SK-N-MC (cell line): Measurements from ENCODE around the gene ATP8B1.
"Not testable (repeated sequence)": the region's sequence is repeated elsewhere in the genome, so short reads cannot be mapped to it uniquely, and the experiment has no call there.

ENCODE experiments used
- DNase-seq: peaks from one replicate; pipeline ENCODE4 v3.0.0-alpha.2; 2011; ENCODE audit warnings: low read depth, low spot score
- H3K27ac ChIP-seq: fragments of 200-600 bp; sonication (generic); 2 replicates; pipeline ENCODE4 v1.5.1; 2016; ENCODE audit warnings: mixed run types
- H3K36me3 ChIP-seq: fragments of 200-600 bp; sonication (generic); 2 replicates; pipeline ENCODE4 v1.6.1; 2017; ENCODE audit warnings: antibody characterized with exemption, low read length, mixed read lengths; ENCODE audit not compliant: insufficient read depth
- H3K4me3 ChIP-seq: fragments of 200-600 bp; sonication (generic); 2 replicates; pipeline ENCODE4 v1.5.1; 2016
- H3K9ac ChIP-seq: fragments of 200-600 bp; sonication (generic); 2 replicates; pipeline ENCODE4 v1.8.0; 2017; ENCODE audit warnings: mixed run types, mixed read lengths; ENCODE audit not compliant: insufficient read length
- H3K9me3 ChIP-seq: fragments of 200-600 bp; sonication (generic); 2 replicates; pipeline ENCODE4 v1.6.1; 2017; ENCODE audit warnings: low read depth, mild to moderate bottlenecking, antibody characterized with exemption, low read length, moderate library complexity, mixed read lengths
- EZH2 ChIP-seq: fragments of 200-600 bp; sonication (generic); IDR thresholded peaks from one replicate; pipeline ENCODE4 v1.6.1; 2017; ENCODE audit warnings: antibody characterized with exemption
- FOXP2 ChIP-seq: optimal IDR thresholded peaks from 2 replicates; pipeline ENCODE3; 2011; ENCODE audit warnings: mild to moderate bottlenecking, moderate library complexity; ENCODE audit not compliant: insufficient read depth; ENCODE audit errors: extremely low read length, control extremely low read depth
- POLR2AphosphoS5 ChIP-seq: IDR thresholded peaks from 2 replicates; pipeline ENCODE4 v1.6.1; 2012; ENCODE audit warnings: mild to moderate bottlenecking, low read depth, low read length, borderline replicate concordance

The ATP8B1 gene

DNA sequence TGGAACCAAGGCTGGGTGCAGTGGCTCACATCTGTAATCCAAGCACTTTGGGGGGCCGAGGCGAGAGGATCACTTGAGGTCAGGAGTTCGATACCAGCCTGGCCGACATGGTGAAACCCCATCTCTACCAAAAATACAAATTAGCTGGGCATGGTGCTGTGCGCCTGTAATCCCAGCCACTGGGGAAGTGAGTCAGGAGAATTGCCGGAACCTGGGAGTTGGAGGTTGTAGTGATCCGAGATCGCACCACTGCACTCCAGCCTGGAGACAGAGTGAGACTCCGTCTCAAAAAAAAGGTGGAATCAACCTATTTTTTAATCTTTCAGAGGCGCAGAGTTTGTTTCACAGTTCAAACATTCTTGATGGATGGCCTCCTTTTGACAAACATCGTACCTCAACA is 24.5 kb upstream of the ATP8B1 start:
- H3K9ac ChIP-seq = no peak overlapping the region
- H3K36me3 ChIP-seq = no peaks in the 10 kb centered on the region
- no peak overlapping the region for H3K27ac ChIP-seq
- TF ChIP-seq POLR2AphosphoS5 (no peak), FOXP2 (no peak), EZH2 (no peak)
- no peaks in the 10 kb centered on the region for H3K9me3 ChIP-seq
- DNase-seq = no peak
- no peak overlapping the region for H3K4me3 ChIP-seq

DNA sequence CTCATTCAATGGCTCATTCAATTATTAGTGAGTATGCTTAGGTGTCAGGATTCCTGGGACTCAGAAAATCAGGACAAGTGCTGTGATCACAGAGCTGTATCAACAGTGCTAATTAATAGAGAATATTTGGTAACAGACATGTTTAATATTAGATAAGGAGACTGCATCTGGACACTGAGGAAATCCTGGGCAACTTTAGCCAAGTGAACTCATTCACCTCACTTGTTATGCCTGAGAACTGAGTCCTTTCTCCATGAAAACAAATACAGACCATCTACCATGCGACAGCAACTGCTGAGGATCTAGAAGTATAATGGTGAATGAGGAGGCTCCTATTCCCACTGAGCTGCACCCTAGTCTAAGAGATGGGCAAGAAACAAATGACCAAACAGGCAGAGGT is 23.1 kb upstream of the ATP8B1 start:
- Histone ChIP-seq H3K27ac (no peak overlapping the region), H3K9ac (no peak overlapping the region), H3K36me3 (no peaks in the 10 kb centered on the region), H3K9me3 (no peaks in the 10 kb centered on the region), H3K4me3 (no peak overlapping the region)
- TF ChIP-seq FOXP2 (no peak), EZH2 (no peak), POLR2AphosphoS5 (no peak)
- no peak for DNase-seq

DNA sequence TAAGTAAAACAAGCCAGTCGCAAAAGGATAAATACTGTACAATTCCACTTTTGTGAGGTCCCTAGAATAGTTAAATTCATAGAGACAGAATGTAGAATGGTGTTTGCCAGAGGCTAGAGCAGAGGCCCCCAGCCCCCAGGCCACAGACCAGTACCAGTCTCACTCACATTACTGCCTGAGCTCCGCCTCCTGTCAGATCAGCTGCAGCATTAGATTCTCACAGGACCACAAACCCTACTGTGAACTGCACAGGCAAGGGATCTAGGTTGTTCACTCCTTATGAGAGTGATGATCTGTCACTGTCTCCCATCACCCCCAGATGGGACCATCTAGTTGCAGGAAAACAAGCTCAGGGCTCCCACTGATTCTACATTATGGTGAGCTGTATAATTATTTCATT is 17.5 kb upstream of the ATP8B1 start:
- not testable (repeated sequence) for H3K4me3 ChIP-seq, DNase-seq, H3K36me3 ChIP-seq, H3K9me3 ChIP-seq, H3K9ac ChIP-seq, H3K27ac ChIP-seq

DNA sequence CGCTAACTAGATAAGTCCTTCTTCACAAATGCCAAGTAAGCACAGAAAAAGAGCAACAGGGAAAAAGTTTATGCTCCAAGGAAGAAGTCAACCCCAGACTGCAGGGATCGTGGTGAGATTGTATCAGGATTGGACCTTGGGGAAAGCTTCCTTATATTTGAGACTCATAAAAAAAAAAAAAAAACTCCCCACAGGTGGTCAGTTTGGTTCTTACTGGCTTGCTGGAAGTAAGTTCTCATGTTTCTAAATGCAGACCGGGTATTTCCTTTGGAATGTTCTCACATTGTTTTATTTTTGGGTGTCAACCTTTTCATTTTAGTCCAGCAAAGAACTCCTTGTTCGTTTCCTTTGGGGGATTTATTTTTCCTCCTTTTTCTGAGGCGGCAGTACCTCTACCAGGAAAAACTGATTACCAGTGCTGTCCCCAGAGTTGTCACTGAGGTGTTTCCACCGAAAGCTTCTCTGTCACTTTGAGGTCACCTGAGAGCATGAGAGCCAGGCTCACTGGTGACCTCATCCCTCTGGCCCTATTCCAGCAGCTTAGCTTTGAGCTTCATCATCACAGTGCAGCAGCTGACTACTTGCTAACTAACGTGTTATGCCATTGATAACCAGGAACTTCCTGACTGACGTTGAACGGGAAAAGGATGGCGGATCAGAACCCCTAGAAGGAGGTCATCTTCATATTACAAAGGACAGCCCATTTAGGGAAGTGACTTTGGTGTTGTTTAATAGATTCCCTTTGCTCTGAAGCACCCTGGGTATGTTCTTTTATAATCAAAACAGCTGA is 16.8 kb upstream of the ATP8B1 start:
- no peak overlapping the region for H3K9ac ChIP-seq
- DNase-seq = no peak
- no peak overlapping the region for H3K4me3 ChIP-seq
- no peak for TF ChIP-seq POLR2AphosphoS5
- TF ChIP-seq FOXP2 = no peak
- TF ChIP-seq EZH2 = no peak
- H3K9me3 ChIP-seq = no peaks in the 10 kb centered on the region
- H3K36me3 ChIP-seq = no peaks in the 10 kb centered on the region
- no peak overlapping the region for H3K27ac ChIP-seq

GRCh38 chr18:57819119-57819518 is 16.0 kb upstream of the ATP8B1 start:
- TF ChIP-seq FOXP2 = no peak
- no peak for TF ChIP-seq EZH2
- no peak for TF ChIP-seq POLR2AphosphoS5
- H3K9ac ChIP-seq = no peak overlapping the region
- no peaks in the 10 kb centered on the region for H3K36me3 ChIP-seq
- no peak for DNase-seq
- no peak overlapping the region for H3K27ac ChIP-seq
- H3K9me3 ChIP-seq = no peaks in the 10 kb centered on the region
- no peak overlapping the region for H3K4me3 ChIP-seq

DNA sequence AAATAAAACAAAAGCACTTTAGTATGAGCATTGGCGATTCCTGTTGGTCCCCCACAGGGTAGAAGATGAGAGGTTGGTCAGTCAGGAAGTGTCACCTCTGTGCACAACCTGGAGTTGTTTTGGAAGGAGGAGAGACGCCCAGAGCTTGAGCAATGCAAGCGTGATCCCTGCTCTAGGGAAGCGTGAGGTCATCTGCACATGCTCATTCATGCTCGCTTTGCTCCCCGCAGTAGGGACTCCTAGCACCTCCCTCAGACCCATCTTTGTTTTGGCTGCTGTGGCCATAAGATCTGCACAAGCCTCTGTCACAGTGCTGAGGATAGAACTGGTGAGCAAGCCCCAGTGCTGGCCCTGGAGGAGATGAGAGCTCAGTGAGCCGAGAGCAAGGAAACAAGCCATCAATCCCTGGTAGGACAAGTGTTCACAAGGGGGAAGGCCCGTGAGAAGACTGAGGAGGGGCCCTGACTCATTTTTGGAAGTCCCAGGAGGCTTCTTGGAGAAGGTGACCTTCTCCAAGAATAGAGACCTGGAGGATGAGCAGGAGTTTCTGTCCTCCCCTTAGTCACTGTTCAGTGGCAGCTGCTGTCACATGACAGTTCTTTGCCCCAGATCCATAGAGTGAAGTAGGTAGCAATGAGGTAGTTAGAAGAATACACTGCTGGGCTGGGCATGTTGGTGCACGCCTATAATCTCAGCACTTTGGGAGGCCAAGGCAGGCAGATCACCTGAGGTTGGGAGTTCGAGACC is 13.3 kb upstream of the ATP8B1 start:
- Histone ChIP-seq H3K36me3 (no peaks in the 10 kb centered on the region), H3K9ac (no peak overlapping the region), H3K9me3 (no peaks in the 10 kb centered on the region), H3K27ac (no peak overlapping the region), H3K4me3 (no peak overlapping the region)
- no peak for DNase-seq
- TF ChIP-seq EZH2 = no peak
- TF ChIP-seq POLR2AphosphoS5 = no peak
- TF ChIP-seq FOXP2 = no peak

DNA sequence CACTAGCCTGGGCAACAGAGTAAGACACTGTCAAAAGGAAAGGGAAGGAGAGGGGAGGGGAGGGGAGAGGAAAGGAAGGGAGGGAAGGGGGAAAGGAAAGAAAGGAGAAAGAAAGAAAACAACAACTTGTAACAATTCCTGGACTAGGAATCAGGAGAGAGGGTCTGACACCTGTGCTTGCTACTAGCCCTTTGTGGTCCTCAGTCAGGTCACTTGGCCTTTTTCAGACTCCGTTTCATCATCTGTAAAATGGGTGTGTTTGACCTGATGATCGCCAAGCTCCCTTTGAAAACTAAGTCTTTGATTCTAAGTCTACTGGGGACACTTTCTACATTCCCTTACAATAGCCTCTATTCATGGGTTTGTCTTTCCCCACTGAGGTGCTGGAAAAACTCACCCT is 11.4 kb upstream of the ATP8B1 start:
- TF ChIP-seq POLR2AphosphoS5 (no peak), FOXP2 (no peak), EZH2 (no peak)
- H3K36me3 ChIP-seq = no peaks in the 10 kb centered on the region
- H3K27ac ChIP-seq = no peak overlapping the region

DNA sequence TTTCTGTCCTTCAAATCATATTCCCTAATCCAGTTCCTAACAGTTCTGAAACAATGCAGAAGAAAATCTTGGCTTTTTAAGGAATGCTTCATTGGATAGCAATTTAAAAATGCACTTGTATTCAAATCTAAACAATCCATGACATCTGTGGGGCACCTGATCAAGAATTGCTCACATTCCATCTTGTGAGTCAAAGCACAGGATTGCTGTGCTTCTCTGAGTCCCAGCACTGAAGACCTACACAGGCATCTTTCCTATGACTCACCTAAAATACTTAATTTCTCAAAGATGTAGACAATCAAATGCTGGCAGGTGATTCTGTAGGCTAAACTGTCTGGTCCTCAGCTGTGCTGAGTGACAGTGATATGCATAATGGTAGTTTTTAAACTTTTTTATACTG is 10.1 kb upstream of the ATP8B1 start:
- no peak for DNase-seq
- Histone ChIP-seq H3K9ac (no peak overlapping the region), H3K36me3 (no peaks in the 10 kb centered on the region), H3K27ac (no peak overlapping the region), H3K4me3 (no peak overlapping the region), H3K9me3 (no peaks in the 10 kb centered on the region)
- TF ChIP-seq EZH2 (no peak), POLR2AphosphoS5 (no peak), FOXP2 (no peak)

More for the DNA sequence above, 11.4 kb upstream of the ATP8B1 start:
- Histone ChIP-seq H3K4me3 (no peak overlapping the region), H3K9ac (no peak overlapping the region), H3K9me3 (no peaks in the 10 kb centered on the region)
- DNase-seq = no peak
